ENCODE results near the gene FAM187B.

Gene FAM187B
- total RNA-seq: 0 to 0.33 (median 0) reads per million in 17 experiments

DNA sequence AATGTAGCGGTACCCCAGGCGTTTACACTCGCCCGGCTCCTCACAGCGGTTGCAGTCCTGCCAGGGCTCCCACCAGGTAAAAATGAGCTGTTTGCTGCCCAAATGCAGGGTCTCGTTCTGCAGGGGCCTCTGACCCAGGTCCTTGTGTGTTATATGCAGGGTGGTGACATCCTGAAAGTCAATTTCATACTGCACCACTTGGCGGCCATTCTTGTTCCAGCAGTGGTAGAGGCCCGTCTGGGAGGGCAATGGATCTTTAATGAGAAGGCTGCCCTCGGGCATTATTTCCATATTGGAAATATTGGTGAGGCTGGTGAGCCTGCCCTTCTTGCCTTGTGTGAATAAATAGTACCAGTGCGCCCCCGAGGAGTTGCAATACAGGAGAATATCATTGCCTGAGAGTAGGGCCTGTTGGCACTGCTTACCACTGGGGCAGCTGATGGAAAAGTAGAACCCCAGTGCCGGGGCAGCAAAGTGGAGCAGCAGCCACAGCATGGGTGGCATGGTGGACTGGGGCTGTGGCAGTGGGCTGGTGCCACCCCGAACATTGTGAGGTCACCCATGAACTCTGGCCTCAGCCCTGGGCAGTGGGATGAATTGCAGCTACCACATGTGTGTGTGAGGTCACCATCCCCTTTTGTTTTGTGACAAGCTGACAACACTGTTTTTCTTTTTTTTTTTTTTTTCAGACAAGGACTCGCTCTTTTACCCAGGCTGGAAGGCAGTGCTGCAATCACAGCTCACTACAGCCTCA, at the start of gene FAM187B:
Gene FAM187B (minus strand): TSS at position 563 of the 754 bp plus-strand sequence. CDS start 59 bp downstream, at position 504.
- peak; percentile 79 to 93 (median 87) for DNase-seq

DNA sequence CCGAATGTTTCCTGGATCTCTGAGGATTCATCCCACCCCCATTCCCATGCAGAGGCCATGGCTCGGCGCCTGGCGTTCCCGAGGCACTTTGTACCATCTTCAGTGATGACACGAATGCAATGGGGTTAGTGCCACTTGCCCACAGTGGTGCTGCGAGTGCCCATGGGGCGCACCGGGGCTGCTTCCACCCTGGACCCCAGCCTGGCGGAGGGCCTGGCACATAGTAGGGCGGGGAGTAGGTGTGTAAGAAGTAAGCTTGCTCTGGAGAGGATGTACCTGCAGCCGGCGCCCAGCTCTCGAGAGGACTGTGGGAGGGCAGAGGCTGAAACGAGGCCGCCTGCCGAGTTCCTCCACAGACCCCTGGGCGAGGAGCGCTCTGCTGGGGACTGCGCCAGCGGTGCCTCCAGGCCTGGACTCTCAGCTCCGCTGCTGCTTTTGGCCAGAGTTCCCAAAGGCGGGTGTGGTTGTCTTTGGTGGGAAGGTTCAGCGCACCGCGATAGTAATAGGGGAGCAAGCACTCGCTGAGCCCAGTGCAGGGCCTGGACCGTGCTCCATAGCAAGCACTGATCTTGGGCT, 48.3 kb upstream of the FAM187B start:
- DNase-seq: no peak

DNA sequence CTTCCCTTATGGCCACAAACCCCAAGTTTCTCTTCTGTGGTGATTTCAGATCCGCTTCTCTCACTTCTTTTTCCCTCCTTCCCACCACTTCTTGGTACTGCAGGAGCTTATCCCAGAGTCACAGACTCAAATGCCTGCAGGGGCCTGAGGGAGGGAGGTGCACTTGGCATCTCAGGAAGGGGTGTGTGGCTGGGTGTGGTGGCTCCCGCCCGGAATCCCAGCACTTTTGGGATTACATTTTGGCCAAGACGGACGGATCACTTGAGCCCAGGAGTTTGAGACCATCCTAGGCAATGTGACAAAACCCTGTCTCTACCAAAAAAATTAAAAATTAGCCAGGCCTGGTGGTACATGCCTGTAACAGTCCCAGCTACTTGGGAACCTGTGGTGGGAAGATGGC, 45.8 kb upstream of the FAM187B start:
- no peak for DNase-seq

DNA sequence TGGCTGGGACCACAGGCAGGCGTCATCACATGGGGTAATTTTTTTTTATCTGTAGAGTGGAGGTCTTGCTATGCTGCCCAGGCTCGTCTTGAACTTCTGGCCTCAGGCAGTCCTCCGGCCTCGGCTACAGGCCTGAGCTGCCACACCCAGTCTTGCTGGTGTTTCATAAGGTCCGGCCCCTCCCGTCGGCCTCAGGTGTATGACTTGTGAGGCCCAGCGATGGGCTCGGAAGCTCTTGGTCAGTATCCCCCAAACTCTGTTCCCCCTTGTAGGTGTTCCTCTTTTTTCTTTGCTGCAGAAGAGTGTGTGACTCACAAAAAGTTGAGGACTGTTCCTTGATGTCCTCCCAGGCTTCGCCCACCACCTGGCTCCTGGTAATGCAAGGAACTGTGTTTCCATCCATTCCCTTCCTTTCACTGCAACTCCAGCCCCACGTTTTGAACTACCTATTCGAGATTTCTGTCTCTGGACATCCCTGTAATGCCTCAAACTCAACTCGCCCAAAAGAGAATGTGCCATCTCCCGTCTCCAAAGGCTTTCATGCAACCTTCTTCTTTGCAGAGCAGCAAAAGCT, 45.2 kb upstream of the FAM187B start:
- DNase-seq: peak in 2 of 4 experiments; percentile 36 to 44

DNA sequence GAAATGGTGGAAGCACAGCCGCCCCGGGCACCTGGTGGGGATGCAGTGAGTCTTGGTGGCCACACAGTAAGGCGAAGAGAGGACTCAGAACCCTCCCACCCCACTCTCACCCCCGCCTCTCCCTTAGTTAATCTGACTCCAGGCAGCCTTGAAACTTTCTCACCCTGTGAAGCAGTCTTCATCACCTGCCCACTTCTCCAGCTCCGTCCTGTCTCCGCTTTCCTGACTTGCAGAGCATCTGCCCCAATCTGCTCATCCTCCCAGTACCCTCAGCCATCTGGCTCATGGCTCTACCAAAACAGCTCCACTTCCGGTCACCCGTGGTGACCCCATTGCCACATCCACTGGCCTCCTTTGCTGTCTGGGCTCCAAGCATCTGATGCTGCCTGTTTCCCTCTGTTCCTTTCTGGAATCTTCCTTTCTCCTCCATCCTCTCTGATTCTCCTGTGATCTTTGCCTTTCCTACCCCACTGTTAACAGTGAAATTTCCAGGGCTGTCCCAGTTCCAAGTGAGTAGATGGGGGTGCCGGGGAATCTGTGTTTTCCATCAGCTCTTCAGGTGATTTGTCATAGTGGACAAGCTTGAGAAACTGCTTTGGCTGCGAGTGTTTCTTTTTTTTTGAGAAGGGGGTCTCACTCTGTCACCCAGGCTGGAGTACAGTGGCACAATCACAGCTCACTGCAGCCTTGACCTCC, 44.6 kb upstream of the FAM187B start:
- no peak for DNase-seq

DNA sequence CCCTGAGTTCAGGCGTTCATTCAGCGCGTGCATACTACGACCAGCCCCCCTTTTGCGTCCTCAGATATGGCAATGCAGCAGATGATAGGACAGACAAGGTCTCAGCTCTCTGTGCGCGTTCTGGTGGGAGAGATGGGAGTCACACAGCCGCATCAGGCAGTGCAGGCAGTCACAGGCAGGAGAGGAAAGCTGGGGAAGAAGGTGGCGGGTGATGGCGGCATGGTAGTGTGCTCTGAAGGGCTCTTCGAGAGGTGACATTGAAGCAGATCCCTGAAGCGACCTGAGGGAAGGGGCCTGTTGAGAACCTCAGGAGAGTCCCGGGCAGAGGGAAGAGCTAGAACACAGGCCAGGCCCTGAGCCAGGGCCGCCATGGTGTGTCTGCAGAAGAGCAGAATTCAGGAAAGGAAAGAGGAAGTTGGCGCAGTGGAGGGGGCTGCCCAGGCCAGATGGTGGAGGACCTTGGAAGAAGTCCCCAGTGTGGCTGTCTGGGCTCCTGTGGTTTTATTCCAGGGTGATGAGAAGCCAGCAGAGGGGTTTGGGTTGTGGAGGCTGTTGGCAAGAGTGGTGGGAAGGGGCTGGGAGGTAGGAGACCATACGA, 43.7 kb upstream of the FAM187B start:
- peak; percentile 68 to 84 (median 77) for DNase-seq

DNA sequence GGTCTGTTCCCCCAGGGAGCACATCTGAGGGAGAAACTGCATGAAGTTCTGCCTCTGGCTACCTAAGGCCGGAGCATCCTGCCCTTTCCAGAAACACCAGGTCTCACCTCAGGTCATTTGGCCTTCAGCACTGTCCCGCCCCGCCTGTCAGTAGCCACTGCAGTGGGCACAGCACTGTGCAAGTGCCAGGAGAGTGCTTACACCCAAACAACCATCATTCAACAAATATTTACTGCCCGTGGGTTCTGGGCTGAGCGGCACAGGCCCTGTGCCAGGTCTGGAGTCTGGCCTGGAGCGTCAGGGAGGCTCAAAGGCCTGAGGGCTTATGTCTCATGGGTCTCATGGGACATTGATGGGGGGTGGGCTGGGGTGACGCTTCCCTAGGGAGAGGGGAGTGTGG, 43.0 kb upstream of the FAM187B start:
- no peak for DNase-seq

DNA sequence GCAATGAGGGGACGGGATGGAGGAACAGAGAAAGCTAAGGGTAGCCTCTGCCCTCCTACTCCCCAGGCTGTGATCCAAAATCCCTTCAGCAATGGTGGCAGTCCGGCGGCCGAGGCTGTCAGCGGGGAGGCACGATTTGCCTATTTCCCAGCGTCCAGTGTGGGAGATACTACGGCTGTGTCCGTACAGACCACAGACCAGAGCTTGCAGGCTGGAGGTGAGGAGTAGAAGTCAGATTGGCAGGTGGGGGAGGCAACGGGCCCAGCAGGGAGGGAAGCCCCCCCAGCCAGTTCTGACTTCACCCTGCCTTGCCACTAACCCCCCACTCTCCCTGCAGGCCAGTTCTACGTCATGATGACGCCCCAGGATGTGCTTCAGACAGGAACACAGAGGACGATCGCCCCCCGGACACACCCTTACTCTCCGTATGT, 41.9 kb upstream of the FAM187B start:
- no peak for DNase-seq

DNA sequence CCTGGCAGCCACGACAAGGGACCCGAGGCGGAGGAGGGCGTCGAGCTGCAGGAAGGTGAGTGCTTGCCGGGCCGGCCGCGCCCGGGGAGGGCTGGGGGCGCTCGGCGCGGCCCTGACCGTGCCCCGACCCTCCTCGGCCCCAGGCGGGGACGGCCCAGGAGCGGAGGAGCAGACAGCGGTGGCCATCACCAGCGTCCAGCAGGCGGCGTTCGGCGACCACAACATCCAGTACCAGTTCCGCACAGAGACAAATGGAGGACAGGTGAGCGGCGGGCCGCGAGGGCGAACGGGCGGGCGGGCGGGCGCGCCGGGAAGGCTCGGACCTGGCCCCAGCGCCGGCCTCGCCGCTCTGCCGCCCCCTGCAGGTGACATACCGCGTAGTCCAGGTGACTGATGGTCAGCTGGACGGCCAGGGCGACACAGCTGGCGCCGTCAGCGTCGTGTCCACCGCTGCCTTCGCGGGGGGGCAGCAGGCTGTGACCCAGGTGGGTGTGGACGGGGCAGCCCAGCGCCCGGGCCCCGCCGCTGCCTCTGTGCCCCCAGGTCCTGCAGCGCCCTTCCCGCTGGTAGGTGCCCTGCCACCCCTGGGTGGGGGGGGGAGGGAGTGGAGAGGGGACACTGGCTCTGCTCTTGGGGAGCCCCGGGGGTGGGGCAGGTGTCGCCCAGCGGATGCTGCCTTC, 41.0 kb upstream of the FAM187B start:
- peak; percentile 70 to 90 (median 86) for DNase-seq

DNA sequence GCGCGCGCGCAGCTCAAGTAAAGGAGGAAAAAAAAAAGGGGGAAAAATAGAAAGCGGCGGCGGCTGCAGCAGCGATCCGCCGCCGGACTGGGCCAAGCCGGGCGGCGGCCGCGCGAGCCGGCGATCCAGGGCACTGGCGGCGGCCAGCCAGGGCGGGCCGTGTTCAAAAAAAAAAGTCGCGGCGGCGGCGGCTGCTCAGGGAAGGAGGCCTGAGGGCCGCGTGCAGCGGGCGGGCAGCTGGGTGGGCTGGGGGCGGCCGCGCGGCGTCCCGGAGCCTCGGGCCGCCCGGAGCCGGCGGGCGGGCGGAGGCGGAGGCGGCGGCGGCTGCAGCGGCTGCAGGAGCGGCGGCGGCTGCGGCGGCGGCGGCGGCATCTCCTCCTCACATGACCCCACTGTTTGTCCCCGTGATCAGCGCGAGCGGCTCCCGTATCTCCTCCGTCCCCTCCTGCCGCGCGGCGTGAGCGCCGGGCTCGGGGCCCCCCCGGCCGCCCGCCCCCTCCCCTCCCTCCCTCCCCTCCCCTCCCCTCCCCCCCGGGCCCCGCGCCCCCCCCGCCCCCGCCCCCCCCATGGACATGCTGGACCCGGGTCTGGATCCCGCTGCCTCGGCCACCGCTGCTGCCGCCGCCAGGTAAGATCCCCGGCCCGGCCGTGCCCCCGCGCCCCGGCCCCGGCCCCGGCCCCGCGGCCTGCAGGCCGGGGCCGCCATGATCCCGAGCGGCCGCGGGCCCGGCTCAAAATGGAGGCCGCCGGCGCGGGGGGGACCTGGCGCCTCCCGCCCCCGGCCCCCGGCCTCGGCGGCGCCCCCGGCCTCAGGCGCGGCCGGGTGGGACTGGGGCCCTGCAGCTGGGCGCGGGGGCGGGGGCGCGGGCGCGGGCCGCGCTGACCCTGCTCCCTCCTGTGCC, 40.2 kb upstream of the FAM187B start, which contains the start of gene USF2:
Gene USF2 (plus strand): TSS at position 427 of the 902 bp plus-strand sequence. CDS start 140 bp downstream, at position 567.
- DNase-seq: peak; percentile 78 to 94 (median 88)

DNA sequence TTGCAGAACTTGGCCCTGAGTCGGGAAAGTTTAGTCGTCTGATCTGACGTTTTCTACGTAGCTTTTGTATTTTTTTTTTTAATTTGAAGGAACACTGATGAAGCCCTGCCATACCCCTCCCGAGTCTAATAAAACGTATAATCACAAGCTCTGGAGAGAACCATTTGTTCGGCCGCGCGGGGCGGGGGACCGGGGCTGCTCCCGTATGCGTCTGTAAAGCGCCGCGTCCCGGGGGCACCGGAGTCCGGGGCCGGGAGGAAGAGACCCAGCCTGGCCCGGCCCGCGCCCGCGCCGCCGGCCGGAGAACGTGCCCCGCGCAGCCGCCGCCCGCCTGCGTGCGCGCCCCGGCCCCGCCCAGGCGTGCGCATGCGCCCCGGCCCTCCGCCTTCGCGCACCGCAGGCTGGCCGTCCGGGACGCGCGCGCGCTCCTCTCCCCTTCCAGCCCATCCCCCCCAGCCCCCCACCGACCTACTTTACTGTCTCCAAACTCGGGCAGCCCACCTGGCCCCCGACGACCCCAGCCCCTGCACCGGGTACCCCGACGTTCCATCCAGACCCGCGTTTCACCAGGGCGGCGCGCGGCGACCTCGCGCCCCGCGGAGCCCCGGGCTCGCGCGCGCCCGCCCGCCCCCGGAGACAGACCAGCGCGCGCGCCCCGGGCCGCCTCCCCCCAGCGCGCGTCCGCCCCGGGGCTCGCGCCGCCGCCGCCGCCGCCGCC, 39.4 kb upstream of the FAM187B start:
- DNase-seq: peak; percentile 86 to 97 (median 92)

DNA sequence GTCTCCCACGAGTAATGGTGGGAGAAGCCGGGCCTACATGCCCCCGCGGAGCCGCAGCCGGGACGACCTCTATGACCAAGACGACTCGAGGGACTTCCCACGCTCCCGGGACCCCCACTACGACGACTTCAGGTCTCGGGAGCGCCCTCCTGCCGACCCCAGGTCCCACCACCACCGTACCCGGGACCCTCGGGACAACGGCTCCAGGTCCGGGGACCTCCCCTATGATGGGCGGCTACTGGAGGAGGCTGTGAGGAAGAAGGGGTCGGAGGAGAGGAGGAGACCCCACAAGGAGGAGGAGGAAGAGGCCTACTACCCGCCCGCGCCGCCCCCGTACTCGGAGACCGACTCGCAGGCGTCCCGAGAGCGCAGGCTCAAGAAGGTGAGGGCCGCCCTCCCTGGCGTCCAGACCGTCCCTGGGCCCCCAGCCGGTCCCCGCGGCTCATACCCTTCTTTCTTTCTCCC, 38.8 kb upstream of the FAM187B start:
- peak in 3 of 4 experiments; percentile 17 to 67 (median 56) for DNase-seq

DNA sequence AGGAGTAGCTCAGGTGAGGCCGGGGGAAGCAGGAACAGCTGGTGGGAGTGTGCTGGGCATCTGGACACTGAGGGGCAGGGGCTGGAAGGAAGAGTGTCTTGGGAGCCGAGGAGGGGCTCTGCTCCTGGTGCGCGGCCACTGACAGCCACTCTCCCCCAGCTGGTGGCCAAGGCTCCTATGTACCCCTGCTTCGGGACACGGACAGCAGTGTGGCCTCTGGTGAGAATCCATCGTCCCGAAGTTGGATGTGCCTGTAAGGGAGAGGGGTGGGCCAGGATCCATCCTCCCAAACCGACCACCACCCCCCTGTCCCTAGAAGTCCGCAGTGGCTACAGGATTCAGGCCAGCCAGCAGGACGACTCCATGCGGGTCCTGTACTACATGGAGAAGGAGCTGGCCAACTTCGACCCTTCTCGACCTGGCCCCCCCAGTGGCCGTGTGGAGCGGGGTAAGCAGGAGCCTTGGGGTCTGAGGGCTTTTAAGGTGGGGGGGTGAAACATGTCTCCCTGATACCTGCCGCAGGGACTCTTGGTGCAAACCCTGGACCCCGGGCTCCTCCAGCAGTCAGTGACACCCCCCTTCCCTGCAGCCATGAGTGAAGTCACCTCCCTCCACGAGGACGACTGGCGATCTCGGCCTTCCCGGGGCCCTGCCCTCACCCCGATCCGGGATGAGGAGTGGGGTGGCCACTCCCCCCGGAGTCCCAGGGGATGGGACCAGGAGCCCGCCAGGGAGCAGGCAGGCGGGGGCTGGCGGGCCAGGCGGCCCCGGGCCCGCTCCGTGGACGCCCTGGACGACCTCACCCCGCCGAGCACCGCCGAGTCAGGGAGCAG, 38.2 kb upstream of the FAM187B start:
- DNase-seq: peak in 1 of 4 experiments; percentile 3

DNA sequence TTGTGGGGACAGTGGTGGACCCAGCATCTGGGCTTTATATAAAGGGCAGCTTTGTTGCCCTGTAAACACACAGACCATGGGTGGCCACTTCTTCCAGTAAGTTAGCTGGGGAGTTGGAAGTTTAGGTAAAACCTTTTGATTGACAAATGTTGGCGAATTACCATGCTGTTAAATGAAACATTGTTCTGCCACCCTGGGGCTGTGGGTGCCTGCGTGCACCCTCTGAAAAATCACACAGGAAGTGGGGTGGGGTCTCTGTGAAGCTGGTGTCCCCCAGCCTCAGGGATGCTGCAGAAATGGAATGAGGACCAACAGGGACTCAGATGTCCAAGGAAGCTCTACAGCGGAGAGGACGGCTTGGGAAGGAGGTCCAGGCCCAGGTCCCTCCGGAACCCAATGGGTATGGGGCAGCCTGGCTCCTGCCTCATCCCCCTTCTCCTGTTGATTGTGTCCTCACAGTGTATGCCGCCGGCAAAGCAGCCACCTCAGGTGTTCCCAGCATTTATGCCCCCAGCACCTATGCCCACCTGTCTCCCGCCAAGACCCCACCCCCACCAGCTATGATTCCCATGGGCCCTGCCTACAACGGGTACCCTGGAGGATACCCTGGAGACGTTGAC, 37.5 kb upstream of the FAM187B start:
- DNase-seq: no peak

DNA sequence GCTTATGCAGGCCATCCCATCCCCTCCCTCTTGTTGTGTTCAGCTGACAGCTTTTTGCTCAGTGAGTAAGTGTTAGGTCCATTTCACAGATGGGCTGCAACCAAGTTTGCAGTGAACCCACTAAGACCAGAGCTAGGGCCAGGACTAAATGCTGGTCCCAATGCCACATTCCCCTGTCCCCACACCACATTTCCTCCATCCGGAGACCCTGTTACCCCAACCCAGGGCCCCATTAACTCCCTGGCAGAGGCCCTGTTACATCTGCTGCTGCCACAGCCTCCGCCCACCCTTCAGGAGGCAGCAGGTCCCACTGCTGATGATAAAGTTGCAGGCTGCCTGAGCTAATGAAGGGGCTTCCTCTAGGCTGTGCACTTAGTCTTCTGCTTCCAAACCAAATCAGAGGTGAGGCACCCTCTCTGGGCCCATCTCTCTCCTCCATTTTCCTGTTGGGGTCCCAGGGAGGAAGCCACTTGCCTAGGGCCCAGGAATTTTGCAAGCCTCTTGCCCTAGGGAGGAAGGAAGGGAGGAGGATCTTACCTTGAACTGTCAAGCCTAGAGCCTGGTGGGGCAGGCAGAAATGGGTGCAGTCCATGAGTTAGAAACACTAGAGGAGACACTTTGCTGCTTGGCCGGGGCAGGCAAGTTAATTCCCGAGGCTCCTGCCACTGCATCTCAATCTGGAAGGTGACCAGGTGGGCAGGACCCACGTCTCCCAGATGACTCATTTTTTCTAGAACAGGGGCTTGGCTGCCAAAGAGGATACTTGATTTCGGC, 36.8 kb upstream of the FAM187B start:
- DNase-seq: no peak

DNA sequence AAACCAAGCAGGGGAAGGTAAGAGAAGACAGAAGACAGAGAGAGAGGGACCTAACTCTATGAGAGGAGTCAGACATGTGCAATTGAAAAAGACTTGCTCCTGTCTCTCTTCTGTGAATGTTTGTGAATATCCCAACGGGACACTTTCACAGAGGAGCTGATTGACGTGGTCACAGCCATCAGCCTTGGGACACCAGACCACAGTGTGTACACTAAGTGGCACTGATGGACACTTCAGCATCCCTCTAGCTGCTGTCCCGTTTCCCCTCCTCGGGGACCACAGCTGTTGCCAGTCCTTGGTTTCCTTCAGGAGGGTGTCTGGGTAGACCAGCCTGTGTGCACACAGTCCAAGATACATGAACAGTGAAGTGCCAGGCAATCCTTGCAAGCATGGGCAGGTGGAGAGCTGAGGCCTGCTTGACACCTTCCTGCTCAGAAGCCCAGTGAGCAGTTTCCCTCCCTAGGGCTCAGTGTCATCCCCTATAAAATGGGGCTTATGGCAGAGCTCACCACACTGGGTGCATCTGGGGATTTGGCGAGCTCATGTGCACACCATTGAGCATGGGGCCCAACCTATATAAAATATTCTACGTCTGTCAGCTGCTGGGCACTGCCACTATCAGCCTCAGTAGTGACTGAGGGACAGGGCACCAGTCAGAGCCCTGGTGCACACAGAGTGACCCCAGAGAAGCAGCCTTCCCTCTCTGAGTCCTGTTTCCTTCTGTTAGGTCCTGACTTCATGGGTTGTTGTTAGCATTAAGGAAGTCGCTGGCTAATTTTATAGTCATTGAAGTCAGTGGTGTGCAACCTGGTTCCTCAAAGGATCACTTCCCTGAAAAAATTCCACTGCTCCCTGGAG, 36.0 kb upstream of the FAM187B start:
- peak; percentile 66 to 80 (median 75) for DNase-seq
